Fibroblast of the aortic adventitia (primary cell): ENCODE measurements around the gene ZGRF1. TPM values are rescaled to one million over a fixed set of nuclear protein-coding genes. Genes with fewer than 3 reads are reported as not detected.

Experiments used
- DNase-seq: peaks from one replicate; pipeline ENCODE4 v3.0.0-alpha.2; 2010; ENCODE audit warnings: low read depth
- H3K4me3 ChIP-seq: 2 replicates; pipeline ENCODE4 v1.5.1; 2011; ENCODE audit warnings: low read depth, mild to moderate bottlenecking, control low read depth, low read length, moderate library complexity
- CTCF ChIP-seq: IDR thresholded peaks from 2 replicates; pipeline ENCODE4 v1.5.1; 2011; ENCODE audit warnings: mild to moderate bottlenecking, low read length, control low read depth, inconsistent platforms; ENCODE audit not compliant: insufficient read depth
- total RNA-seq: library from RNA; depleted of rRNA; stranded (reverse); fragments of >200 nt; gene quantifications from 2 replicates; pipeline ENCODE4 v1.2.3, GENCODE V29; 2012; ENCODE audit warnings: low replicate concordance

The ZGRF1 gene
- total RNA-seq = 16.5 and 26.1 TPM in 2 replicates

- H3K4me3 ChIP-seq = peak within 1 kb of the TSS; percentile 96
- peak; percentile 93 for TF ChIP-seq CTCF
- peak; percentile 99 for DNase-seq
These were observed at the start of gene ZGRF1, which contains the start of gene LARP7 for GRCh38 chr4:112636688-112637551. Gene ZGRF1 (minus strand): TSS chr4:112636909. CDS start chr4:112633176, 3,733 bp downstream. Gene LARP7 (plus strand): TSS chr4:112637143. CDS start chr4:112644670, 7,527 bp downstream.

GRCh38 chr4:112680996-112681395, 44.3 kb upstream of the ZGRF1 start:
- TF ChIP-seq CTCF = no peak

GRCh38 chr4:112677519-112678091, 40.9 kb upstream of the ZGRF1 start:
- no peak for DNase-seq
- TF ChIP-seq CTCF = no peak
- no peak overlapping the region for H3K4me3 ChIP-seq

More at GRCh38 chr4:112680996-112681395, 44.3 kb upstream of the ZGRF1 start:
- no peak overlapping the region for H3K4me3 ChIP-seq
- no peak for DNase-seq

- no peak for DNase-seq
- H3K4me3 ChIP-seq = no peak overlapping the region
- TF ChIP-seq CTCF = no peak
These were observed 37.7 kb upstream of the ZGRF1 start for GRCh38 chr4:112674376-112674775.

GRCh38 chr4:112673686-112674085, 37.0 kb upstream of the ZGRF1 start:
- no peak for TF ChIP-seq CTCF
- DNase-seq = no peak
- H3K4me3 ChIP-seq = no peak overlapping the region

GRCh38 chr4:112673076-112673475, 36.4 kb upstream of the ZGRF1 start:
- TF ChIP-seq CTCF = no peak
- DNase-seq = no peak
- no peak overlapping the region for H3K4me3 ChIP-seq
